ENCODE measurements around the gene SCLY. TPM values are rescaled to one million over a fixed set of nuclear protein-coding genes. Genes with fewer than 3 reads are reported as not detected.
"Not testable (repeated sequence)": the region's sequence is repeated elsewhere in the genome, so short reads cannot be mapped to it uniquely, and the experiment has no call there.

The SCLY gene
- total RNA-seq, 1 donor, result 18.6 TPM

- no peak for TF ChIP-seq CTCF (IDR thresholded peaks at IDR 0.05; ENCODE audit: insufficient read depth, low read depth, low read length)
Measured at GRCh38 chr2:238061315-238062202, 758 bp downstream of the SCLY start.

GRCh38 chr2:238063414-238064189 lies 2.8 kb downstream of the SCLY start:
- no peak overlapping the region for H3K4me3 ChIP-seq (ENCODE audit: low read depth, low read length)
- no peak for TF ChIP-seq CTCF (IDR thresholded peaks at IDR 0.05; ENCODE audit: insufficient read depth, low read depth, low read length)
- DNase-seq (ENCODE audit: low read depth), result no peak

More at GRCh38 chr2:238061315-238062202, 758 bp downstream of the SCLY start:
- peak; percentile 37 for DNase-seq (ENCODE audit: low read depth)
- peak overlapping the region; percentile 90 for H3K4me3 ChIP-seq (ENCODE audit: low read depth, low read length)

GRCh38 chr2:238064376-238064775 lies 3.6 kb downstream of the SCLY start:
- TF ChIP-seq CTCF (IDR thresholded peaks at IDR 0.05; ENCODE audit: insufficient read depth, low read depth, low read length), result no peak
- DNase-seq (ENCODE audit: low read depth), result no peak

GRCh38 chr2:238065071-238065846 lies 4.5 kb downstream of the SCLY start:
- no peak for DNase-seq (ENCODE audit: low read depth)
- no peak overlapping the region for H3K4me3 ChIP-seq (ENCODE audit: low read depth, low read length)
- TF ChIP-seq CTCF (IDR thresholded peaks at IDR 0.05; ENCODE audit: insufficient read depth, low read depth, low read length), result no peak

More at GRCh38 chr2:238064376-238064775, 3.6 kb downstream of the SCLY start:
- H3K4me3 ChIP-seq (ENCODE audit: low read depth, low read length), result no peak overlapping the region

GRCh38 chr2:238066218-238066617 lies 5.4 kb downstream of the SCLY start:
- TF ChIP-seq CTCF (IDR thresholded peaks at IDR 0.05; ENCODE audit: insufficient read depth, low read depth, low read length), result no peak
- no peak overlapping the region for H3K4me3 ChIP-seq (ENCODE audit: low read depth, low read length)
- no peak for DNase-seq (ENCODE audit: low read depth)

GRCh38 chr2:238066718-238067117 lies 5.9 kb downstream of the SCLY start:
- H3K4me3 ChIP-seq (ENCODE audit: low read depth, low read length); DNase-seq (ENCODE audit: low read depth): not testable (repeated sequence)

Data from fibroblast of villous mesenchyme (primary cell).